Activated CD4-positive, alpha-beta T cell treated with anti-CD3 and anti-CD28 coated beads, Interleukin-2, amount 50 U/mL, for 48 hours (primary cell): ENCODE results near the gene PADI4.
"Not testable (repeated sequence)": the region's sequence is repeated elsewhere in the genome, so short reads cannot be mapped to it uniquely, and the experiment has no call there.

Experiments
- DNase-seq, 2 experiments: peaks; one replicate each; pipeline ENCODE4 v3.0.0-alpha.2; 2020

PADI4 gene

DNA sequence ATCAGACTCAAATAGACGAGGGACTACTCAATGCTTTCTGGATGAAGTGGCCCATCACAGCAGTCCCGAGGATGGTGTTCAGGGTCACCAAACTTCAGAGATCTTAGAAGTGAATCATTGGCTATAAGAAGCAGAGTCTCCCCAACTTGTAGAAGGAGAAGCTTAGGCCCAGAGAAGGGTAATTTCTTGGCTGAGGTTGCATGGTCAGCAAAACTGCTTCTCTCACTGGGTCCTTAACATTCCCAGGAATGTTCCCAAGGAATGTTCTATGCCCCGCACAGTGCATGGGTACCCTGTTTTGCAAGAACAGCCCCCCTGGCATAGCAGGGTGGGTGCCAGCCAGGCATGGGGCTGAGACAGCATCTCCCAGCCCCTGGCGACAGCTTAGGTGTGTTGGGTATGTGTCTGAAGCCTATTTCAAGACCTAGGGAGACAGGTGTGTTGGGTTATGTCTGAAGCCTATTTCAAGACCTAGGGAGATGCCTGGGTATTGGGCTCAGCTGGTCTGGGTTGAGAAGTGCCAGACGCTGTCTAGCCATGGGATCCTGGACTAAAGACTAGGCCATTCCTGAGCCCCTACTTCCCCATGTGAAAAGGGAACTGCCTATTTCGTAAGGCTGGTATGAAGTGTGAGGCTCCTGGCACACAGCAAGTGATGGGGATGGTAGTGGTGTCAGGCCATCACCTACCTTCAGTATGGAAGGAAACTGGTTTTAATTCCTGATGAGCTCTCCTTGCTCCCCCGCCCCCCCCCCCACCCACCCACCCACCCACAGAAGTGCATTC is 90.1 kb downstream of the PADI4 start:
- DNase-seq: no peak

DNA sequence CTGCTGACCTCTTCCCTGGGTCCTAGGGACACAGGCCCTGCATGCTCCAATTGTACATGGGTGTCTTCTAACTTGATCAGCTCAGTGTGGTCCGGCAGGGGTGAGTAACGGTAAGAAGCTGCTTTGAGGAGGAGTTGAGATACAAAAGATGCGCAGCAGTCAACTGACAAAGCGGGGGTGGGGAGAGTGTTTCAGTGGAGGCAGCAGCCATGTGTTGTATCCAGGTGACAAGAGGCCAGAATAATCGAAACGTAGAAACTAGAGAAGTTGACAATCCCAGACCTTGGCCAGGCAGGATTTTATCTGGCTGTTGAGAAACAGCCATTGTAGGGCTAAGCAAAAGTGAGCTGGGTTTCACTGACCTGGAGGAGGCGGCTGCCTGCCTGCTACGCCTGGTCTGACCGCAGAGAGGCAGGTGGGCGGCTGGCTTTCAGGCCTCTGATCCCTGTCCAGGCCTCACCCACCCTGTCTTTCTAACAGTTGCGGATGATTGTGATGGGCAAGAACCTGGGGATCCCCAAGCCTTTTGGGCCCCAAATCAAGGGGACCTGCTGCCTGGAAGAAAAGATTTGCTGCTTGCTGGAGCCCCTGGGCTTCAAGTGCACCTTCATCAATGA is 92.8 kb downstream of the PADI4 start:
- no peak for DNase-seq

DNA sequence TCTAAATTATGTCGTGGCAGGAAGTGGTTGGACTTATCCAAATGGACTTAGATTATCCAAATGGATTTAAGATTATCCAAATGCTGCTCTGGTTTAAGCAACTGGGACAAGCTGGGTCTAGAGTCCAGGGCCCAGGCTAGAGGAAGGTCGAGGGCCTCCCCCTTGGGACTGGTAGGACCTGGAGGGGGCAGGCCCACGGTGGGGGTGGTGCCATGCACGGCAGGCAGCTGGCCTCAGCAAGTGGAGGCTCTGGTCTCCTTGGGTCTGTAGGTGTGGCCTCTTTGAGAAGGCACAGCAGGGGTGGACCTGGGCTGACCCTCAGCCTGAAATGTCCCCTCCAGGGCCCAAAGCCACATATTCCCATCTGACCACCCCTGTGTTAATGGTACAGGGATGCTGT is 93.8 kb downstream of the PADI4 start:
- no peak for DNase-seq

DNA sequence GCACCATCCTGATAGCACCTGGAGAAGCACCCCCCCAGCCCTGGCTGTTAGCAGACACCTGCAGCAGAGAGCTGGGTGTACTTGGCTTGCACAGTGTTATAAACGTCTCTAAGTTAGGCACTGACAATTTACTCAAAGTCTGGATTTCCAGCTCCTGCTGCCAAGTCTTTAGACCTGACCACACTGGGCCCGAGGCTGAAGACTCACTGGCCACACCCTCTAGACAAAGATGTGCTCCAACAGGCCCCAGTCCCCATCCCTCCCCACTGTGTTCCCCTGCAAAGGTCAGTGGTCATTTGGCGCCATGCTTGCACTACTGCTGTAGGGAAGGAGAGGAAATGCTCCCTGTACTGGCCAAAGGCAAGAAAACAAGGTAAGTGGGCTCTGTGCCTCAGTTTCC is 95.1 kb downstream of the PADI4 start:
- DNase-seq: no peak

DNA sequence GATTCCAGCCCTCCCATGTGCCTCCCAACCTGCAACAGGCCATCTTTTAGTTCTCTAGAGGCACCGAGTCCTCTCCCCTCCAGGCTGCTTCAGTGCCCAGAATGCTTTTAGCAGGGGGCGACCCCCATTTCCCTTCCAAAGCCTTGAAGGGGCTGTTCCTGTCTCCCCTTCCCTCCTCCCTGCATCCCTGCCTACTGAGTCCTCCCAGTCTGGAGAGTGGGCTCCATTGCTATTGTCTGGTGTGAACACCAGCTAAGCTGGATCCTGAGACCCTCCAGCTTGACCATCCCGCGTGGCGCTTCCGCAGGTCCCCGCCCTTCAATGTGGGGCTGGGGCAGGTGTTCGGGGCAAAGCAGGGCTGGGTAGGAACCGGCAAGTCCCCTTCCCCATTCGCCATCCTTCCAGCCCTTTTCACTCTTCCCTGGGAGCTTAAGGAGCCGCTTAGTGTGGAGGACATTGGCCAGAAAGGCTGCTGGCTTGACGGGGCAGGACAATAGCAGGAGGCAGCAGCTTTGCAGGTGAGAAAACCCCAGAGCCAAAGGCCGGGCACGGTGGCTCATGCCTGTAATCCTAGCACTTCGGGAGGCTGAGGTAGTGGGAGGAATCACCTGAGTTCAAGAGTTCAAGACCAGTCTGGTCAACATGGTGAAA is 96.2 kb downstream of the PADI4 start:
- DNase-seq: no peak

DNA sequence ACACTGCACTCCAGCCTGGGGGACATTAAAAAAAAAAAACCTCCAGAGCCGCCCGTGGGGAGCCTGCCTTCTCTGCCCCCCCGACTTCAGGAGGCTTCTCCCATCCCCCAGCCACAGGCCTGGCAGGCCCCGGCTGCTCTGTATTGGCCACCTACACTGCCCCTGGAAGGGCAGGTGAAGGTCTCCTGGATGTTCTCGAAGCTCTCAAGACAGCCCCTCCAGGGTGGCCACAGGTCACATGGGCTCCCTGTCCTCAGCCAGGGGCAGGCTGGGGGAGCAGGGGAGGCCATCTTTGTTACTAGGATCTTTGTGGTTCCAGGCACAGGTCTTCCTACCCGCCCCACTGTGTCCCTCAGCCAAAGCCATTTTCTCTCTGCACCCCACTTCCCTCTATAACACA is 96.8 kb downstream of the PADI4 start:
- DNase-seq: no peak

DNA sequence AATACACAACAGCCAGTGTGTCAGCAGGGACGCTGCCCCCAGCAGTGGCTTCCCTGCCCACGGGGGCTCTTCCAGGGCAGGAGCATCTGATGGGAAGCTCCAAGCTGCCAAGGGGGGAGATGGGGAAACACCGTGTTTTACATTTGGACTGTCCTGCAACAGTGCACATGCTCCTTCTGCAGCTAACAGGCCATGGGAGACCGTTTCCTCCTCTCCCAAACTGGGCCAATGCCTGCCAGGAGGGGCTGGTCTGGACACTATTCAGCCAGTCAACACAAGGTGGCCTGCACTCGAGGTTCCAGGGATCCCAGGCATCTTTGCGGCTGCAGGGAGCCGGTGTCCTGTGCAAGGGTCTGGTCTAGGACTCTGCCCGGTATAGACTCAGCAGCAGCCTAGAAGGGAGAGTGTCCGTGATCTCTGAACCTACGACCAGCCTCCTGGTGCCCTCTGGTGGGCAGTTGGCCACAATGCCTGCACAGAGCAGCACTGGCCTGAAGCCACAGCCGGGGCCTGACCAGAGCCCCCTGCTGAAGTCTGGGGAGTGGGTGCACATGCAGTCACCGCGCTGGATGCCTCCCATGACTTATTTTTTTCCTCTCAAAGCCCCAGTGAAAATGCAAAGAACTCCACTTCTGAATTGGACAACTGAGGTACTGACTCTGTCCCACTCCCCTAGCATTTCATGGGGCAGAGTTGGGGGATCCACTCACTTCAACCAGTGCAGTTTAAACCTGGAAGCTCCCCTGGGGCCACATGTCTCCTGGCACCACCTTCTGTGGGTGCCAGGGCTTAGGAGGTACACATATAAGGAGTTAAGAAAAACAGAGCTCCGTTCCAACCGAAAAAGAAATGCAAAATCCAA is 98.1 kb downstream of the PADI4 start:
- peak; percentile 50 to 54 for DNase-seq

DNA sequence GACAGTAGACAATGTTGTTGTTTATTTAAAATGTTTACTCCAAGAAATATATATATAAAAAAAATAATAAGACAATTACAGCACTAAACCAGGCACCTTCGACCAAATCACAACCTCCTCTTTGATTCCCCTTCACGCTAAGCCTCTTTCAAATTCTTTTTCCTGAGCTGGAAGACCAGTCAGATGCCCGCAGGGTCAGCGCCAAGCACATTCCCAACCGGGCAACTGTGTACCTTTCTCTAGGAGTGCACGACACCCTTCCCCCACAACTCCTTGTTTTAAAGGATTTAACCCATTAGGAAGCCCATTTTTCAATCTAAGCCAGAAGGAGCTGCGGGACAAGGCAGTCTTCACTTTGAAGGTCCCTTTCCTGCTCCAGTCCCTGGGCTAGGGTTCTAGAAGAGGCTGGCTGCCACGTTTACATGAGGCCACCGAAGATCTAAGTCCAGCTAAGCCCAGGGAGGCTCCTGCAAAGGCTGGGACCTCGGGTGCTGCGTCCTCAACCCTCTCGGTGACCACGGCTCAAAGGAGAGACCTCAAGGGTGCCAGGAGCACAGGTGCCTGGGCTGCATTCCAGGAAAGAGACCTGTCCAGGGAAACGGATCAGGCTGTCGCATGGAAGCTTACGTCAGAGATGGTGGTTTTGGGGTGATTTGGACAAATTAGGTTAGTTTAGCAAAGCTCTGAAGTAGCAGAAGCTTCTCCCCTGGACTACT is 98.9 kb downstream of the PADI4 start:
- not testable (repeated sequence) for DNase-seq

DNA sequence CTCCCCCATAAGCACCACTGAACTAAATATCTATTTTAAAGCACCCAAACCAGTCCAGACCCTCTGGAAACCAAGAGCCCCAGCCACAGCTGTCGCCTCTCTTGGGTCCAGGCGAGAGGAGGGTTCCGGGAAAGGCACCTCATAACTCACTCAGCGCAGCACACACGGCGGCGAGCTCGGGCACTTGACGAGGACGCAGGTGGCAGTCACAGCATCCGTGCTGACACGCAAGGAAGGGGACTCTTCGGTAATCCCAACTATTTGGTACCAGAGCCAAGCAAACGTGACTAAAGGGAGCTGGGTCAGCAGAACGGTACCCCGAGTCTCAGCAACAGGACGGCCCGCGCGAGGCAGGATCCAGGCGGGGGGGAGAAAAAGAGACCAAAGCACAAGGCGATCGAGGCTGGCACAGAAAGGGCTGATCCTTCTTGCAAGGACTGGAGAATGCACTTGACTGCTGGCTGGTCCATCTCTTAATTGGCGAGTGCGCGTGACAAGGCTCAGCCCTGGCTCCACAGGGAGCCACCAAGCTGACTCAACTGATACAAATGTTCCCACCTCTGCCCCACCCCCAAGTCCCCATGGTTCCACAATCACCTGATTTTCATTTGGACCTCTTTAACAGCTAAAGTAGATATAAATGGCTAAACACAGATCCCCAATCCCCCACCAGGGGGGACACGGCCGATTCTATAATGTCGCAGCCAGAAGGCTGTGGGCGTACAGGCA is 100.0 kb downstream of the PADI4 start:
- not testable (repeated sequence) for DNase-seq

DNA sequence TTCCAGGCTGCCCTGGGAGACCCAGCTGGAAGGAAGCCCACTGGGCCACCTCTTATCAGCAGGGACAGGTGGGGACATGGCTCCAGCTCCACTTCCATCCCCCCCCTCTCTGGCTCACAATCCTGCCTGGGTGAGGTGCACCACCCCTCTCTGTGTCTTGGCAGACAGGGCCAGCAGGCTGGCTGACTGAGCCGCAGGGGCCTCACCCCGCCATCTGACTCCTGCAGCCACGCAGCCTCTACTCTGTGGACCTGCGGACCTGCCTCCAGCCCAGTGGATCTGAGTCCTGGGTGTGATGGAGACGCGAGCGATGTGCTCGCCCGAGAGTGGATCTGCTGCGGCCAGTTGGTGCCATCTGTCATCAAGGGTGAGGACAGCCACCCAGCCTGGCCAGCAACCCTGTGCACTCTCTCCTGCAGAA is 101.4 kb downstream of the PADI4 start:
- DNase-seq: no peak

DNA sequence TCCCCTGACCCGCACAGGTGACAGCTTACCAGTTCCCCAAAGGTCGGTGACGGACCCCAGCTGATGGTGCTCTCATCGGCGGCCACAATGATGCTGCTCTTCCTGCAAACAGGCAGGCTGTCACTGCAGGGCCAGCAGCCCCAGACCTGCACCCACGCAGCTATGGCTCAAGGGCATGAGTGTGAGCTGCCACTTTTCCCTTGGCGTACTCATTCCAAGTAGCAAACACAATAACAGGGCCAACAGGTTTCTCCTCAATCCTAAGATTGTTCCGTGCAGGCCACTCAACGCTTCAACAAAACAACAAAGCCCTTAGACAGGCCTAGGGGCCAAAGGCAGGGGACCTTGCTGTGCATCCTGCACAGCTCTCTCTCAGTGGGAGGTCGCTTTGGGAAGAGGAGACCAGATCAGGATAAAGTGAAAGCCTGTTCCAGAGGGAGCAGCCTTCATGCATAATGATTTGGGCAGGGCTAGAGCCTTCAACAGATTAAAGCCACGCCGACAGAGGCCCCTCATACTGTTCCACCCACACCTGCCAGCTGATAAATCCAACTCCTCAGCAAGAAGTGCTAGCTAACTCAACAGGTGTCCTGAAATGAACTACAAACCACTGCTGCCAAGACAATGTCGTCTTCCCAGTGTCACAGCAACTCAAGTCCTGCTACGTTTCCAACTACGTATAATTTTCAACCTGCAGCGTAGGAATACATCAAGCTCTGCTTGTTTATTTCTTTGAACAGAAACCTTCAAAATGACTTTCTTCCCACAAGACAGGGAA is 104.3 kb downstream of the PADI4 start:
- DNase-seq: no peak
